Adrenal gland (tissue), 5 donors: ENCODE results near the gene SELENOO.

Source experiments
- POLR2A ChIP-seq, 2 donors: fragments of 450-650 bp; IDR thresholded peaks; one replicate each; pipeline ENCODE4 v1.6.1; 2017; ENCODE audit warnings: antibody characterized with exemption in 2 of 2, mild to moderate bottlenecking in 2 of 2, moderate library complexity in 1 of 2
- TF ChIP-seq, protein P1 (sequence below), 6 experiments: fragments of 450-650 bp in 4 of 6; fragments of 200-600 bp in 2 of 6; sonication (generic) in 1 of 6; IDR thresholded peaks; 1 replicate in 5 of 6; 2 replicates in 1 of 6; pipeline versions ENCODE4 v1.5.1 to v1.8.0; 2016 to 2021; ENCODE audit warnings: antibody characterized with exemption in 6 of 6, mild to moderate bottlenecking in 2 of 6, moderate library complexity in 1 of 6
- donor health status: DM: no; HTN: no; CAD: no.

DNA sequence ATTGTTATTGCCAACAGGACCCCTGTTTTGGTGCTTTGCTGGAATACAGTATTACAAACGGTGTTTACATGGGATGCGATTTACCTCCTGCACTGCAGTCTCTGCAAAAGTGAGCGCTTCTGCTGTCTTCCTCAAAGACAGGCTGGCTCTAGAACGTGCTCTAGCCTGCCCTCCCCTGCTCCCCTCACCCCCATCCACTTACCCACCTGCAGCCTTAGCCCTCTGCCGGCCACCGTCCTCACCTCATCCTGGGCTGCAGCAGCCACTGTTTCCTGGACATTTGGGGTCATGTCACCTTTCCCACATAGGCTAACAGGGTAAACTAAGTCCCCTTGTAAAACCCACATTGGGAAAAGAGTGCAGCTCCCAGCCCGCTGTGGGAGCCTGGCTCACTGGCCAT, 39.9 kb upstream of the SELENOO start:
- TF ChIP-seq, protein P1, sequence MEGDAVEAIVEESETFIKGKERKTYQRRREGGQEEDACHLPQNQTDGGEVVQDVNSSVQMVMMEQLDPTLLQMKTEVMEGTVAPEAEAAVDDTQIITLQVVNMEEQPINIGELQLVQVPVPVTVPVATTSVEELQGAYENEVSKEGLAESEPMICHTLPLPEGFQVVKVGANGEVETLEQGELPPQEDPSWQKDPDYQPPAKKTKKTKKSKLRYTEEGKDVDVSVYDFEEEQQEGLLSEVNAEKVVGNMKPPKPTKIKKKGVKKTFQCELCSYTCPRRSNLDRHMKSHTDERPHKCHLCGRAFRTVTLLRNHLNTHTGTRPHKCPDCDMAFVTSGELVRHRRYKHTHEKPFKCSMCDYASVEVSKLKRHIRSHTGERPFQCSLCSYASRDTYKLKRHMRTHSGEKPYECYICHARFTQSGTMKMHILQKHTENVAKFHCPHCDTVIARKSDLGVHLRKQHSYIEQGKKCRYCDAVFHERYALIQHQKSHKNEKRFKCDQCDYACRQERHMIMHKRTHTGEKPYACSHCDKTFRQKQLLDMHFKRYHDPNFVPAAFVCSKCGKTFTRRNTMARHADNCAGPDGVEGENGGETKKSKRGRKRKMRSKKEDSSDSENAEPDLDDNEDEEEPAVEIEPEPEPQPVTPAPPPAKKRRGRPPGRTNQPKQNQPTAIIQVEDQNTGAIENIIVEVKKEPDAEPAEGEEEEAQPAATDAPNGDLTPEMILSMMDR (IDR thresholded peaks at IDR 0.05), result no peak
- no peak for TF ChIP-seq POLR2A (IDR thresholded peaks at IDR 0.05)
